HG03520 (cell line): Measurements from ENCODE around the gene RILPL1.
"Not testable (repeated sequence)": the region's sequence is repeated elsewhere in the genome, so short reads cannot be mapped to it uniquely, and the experiment has no call there.

Source experiments
- ATAC-seq: cut with Tn5 transposase; IDR thresholded peaks from one replicate; pipeline ENCODE4 v1.9.1; 2021; ENCODE audit warnings: mild to moderate bottlenecking, moderate library complexity; ENCODE audit not compliant: unreplicated experiment

RILPL1 gene

GRCh38 chr12:123472438-123472849 lies 61.1 kb downstream of the RILPL1 start:
- ATAC-seq = no peak

DNA sequence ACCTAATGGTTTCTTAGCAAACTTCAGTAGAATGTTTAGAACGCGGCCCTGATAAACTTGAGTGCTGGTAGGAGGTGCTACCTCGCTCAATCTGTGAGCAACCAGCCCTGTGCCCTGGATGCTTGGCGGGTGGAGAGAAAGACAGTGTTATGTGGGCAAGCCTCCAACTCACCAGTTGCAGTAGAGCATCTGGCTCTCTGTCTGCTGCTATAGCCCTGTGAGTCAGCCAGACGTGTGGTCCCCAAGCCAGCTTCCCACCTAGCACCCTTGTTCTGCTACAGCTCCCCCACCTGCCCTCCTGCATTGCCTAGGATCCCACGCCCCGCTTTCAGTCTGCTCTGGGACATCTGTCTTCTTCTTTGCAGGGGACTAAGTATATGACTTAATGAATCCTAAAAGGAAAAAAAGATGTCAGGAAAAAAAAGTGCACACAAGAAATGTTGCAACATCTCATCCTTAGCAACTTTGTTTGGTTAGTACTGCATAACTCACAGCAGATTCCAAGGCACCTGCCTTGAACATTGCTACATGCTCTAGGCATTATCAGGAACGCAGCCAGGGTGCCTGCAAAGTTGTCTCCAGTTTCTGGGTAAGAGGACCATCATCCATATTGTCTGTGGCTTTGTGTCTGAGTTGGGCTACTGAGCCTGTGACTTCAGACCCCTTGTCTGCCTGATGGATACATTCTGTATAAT lies 62.0 kb downstream of the RILPL1 start:
- ATAC-seq = no peak

- ATAC-seq = no peak
Measured at GRCh38 chr12:123469978-123470377, 63.5 kb downstream of the RILPL1 start.

- no peak for ATAC-seq
Measured at GRCh38 chr12:123468786-123469185, 64.7 kb downstream of the RILPL1 start.

DNA sequence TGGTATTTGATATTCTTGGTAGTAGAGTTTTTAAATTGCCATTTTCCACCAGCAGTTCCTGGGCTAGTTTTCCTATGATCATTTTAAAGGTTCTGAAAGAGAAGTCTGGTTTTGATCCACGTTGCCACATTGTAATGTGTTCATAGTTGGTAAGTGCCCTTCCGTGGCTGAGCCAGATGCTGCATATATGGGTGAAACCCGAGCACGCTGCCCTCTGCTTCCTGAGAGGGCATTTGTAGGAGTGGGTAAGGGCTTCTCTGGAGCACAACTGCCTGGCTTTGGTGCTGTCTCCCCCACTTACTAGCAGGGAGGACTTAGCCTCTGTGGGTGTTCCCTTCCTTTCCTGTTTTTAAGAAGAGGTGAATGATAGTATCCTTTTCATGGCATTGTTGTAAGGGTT lies 68.4 kb downstream of the RILPL1 start:
- ATAC-seq = no peak

GRCh38 chr12:123463174-123463573 lies 70.3 kb downstream of the RILPL1 start:
- not testable (repeated sequence) for ATAC-seq

- ATAC-seq = no peak
Measured at GRCh38 chr12:123457980-123458779, 75.3 kb downstream of the RILPL1 start, which contains the start of gene SNRNP35. Gene SNRNP35 (plus strand): TSS chr12:123458139. CDS start chr12:123465541, 7,402 bp downstream.

- no peak for ATAC-seq
Measured at GRCh38 chr12:123453165-123453564, 80.4 kb downstream of the RILPL1 start.

DNA sequence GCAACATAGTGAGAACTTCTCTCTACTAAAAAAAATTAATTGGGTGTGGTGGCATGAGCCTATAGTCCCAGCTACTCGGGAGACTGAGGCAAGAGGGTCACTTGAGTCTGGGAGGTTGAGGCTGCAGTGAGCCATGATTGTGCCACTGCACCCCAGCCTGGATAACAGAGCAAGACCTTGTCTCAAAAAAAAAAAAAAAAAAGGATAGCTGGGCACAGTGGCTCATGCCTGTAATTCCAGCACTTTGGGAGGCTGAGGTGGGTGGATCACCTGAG lies 81.3 kb downstream of the RILPL1 start:
- ATAC-seq = not testable (repeated sequence)

DNA sequence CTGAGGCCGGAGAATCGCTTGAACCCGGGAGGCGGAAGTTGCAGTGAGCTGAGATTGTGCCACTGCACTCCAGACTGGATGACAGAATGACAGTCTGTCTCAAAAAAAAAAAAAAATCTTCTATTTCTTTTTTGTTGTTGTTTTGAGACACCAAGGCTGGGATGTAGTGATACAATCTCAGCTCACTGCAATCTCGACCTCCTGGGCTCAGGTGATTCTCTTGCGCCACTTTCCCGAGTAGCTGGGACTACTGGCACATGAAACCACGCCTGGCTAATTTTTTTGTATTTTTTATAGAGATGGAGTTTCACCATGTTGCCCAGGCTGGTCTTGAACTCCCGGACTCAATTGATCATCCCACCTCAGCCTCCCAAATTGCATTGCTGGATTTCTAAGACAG lies 82.9 kb downstream of the RILPL1 start:
- no peak for ATAC-seq

DNA sequence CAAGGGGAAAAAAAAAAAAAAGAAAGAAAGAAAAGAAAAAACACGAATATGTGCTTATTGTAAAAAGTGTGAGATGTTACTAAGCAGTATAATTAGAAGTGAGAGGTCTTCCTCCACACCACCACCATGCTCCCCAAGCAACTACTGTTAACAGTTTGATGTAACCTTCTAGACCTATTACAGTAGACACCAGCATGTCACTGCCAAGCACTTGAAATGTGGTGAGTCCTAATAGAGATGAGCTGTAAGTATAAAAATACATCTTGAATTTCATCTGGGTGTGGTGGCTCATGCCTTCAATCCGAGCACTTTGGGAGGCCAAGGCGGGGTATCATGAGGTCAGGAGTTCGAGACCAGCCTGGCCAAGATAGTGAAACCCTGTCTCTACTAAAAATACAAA lies 83.7 kb downstream of the RILPL1 start:
- no peak for ATAC-seq

GRCh38 chr12:123449249-123449733 lies 84.2 kb downstream of the RILPL1 start:
- ATAC-seq = no peak

GRCh38 chr12:123446333-123446713 lies 87.2 kb downstream of the RILPL1 start:
- no peak for ATAC-seq

- ATAC-seq = no peak
Measured at GRCh38 chr12:123445388-123446332, 87.9 kb downstream of the RILPL1 start.

DNA sequence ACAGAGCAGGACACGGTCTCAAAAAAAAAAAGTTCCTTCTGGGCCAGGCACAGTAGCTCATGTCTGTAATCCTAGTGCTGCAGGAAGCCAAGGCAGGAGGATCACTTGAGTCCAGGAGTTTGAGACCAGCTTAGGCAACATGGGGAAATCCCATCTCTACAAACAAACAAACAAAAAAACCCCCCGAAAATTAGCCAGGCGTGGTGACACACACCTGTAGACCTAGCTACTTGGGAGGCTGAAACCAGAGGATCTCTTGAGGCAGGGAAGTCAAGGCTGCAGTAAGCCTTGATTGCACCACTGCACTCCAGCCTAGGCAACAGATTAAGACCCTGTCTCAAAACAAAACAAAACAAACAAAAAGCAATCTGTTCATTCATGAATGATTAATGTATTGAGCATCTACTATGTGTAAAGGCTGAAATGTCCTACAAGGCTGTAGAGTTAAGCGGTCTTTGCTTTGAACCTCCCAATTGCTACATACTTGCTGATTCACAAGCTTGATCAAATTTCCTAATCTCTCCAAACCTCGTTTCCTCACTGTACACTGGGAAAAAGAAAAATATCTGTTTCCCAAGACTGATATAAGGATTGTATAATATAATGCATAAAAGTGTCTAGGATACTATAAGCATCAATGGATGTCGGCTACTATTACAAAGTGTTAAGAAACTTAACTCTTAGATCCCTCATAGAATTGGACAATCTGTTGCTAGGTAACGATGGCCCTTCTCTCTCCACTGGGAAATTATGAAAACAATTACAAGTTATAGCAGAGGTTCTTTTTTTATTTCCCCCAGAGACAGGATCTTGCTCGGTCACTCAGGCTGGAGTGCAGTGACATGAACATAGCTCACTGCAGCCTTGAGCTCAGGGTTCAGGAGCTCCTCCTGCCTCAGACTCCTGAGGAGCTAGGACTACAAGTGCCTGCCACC lies 89.2 kb downstream of the RILPL1 start:
- ATAC-seq = no peak

GRCh38 chr12:123442774-123443173 lies 90.7 kb downstream of the RILPL1 start:
- no peak for ATAC-seq

DNA sequence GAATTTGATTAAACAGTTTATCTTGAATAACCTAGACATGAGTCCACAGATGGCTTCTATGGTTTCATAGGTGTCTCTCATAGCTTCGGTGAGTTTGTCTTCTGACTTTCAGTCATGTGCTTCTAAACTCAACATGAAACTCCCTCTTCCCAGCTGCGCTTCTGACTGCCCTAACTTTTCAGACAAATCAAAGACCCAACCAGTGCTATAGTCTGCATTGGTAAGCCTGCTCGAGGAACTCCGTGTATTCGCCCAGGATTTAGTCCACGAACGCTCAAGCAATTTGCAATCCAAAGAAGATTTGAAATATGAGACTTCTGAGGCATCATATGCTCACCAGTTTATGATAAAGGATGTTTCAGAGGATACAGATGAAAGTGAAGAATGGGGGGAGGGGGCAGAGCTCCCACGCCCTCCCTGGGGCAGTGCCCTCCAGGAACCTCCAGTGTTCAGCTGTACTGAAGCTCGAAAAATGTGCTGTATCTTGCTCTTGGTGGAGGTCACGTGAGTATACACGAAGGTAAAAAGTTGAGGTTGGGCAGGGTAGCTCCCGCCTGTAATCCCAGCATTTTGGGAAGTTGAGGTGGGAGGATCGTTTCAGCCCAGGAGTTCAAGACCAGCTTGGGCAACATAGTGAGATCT lies 91.9 kb downstream of the RILPL1 start:
- ATAC-seq = no peak

- peak; percentile 71 for ATAC-seq
Measured at GRCh38 chr12:123436017-123436964, 97.2 kb downstream of the RILPL1 start, which contains the start of gene RILPL2. Gene RILPL2 (minus strand): TSS chr12:123436684. CDS start chr12:123436420, 264 bp downstream.
